Adrenal gland (tissue), 5 donors: ENCODE measurements around the gene TFG.

ENCODE experiments used
- CTCF ChIP-seq, 6 experiments: fragments of 450-650 bp in 4 of 6; fragments of 200-600 bp in 2 of 6; sonication (generic) in 1 of 6; IDR thresholded peaks; 1 replicate in 5 of 6; 2 replicates in 1 of 6; pipeline versions ENCODE4 v1.5.1 to v1.8.0; 2016 to 2021; ENCODE audit warnings: antibody characterized with exemption in 6 of 6, mild to moderate bottlenecking in 2 of 6, moderate library complexity in 1 of 6
- POLR2A ChIP-seq, 2 donors: fragments of 450-650 bp; IDR thresholded peaks; one replicate each; pipeline ENCODE4 v1.6.1; 2017; ENCODE audit warnings: antibody characterized with exemption in 2 of 2, mild to moderate bottlenecking in 2 of 2, moderate library complexity in 1 of 2
- donor health status: DM: no; HTN: no; CAD: no.

GRCh38 chr3:100776097-100776729 lies 66.9 kb downstream of the TFG start:
- TF ChIP-seq CTCF (IDR thresholded peaks at IDR 0.05) (no peak), POLR2A (IDR thresholded peaks at IDR 0.05) (no peak)
